H1 (cell line): ENCODE measurements around the gene LGALS8. TPM values are rescaled to one million over a fixed set of nuclear protein-coding genes. Genes with fewer than 3 reads are reported as not detected.

Experiments used
- CTCF ChIA-PET: fragments of 300-600 bp; sonication (Branson Sonifier 250); formaldehyde crosslinking; loops from one replicate; lab custom pipeline; 2021; ENCODE audit not compliant: partially characterized antibody; lab: Charles Lee
- POLR2A ChIA-PET: fragments of 300-600 bp; sonication (Branson Sonifier 250); formaldehyde crosslinking; loops from one replicate; lab custom pipeline; 2021; ENCODE audit warnings: inconsistent platforms; ENCODE audit not compliant: partially characterized antibody; lab: Charles Lee
- DNase-seq, 2 experiments: peaks; one replicate each; pipeline versions ENCODE4 v3.0.0 to v3.0.0-alpha.2; 2010 to 2022; ENCODE audit warnings: low spot score in 2 of 2, low read depth in 1 of 2, mixed read lengths in 1 of 2
- FAIRE-seq: peaks from 2 replicates; lab custom pipeline; 2011; peaks lifted over from hg19 to GRCh38; lab: Jason Lieb, UNC
- H2AFZ ChIP-seq: 2 replicates; pipeline ENCODE4 v1.8.1; 2012; ENCODE audit warnings: low read length, inconsistent platforms
- H2AK5ac ChIP-seq: 2 replicates; pipeline ENCODE4 v1.6.1; 2013; ENCODE audit warnings: low read depth, low read length
- H2BK120ac ChIP-seq: replicated peaks from 2 replicates; pipeline ENCODE3; 2013; ENCODE audit warnings: low read depth, low read length, inconsistent platforms
- H2BK12ac ChIP-seq: 2 replicates; pipeline ENCODE4 v1.6.1; 2013; ENCODE audit warnings: low read depth, low read length
- H2BK15ac ChIP-seq: 2 replicates; pipeline ENCODE4 v1.6.1; 2013; ENCODE audit warnings: low read length
- H2BK20ac ChIP-seq: 2 replicates; pipeline ENCODE4 v1.6.1; 2013; ENCODE audit warnings: low read length
- H2BK5ac ChIP-seq: 2 replicates; pipeline ENCODE4 v1.6.1; 2013; ENCODE audit warnings: low read depth, low read length
- H3K14ac ChIP-seq: 2 replicates; pipeline ENCODE4 v1.6.1; 2013; ENCODE audit warnings: inconsistent platforms; ENCODE audit not compliant: insufficient read length
- H3K18ac ChIP-seq: 2 replicates; pipeline ENCODE4 v1.6.1; 2013; ENCODE audit warnings: low read length; ENCODE audit errors: extremely low read depth
- H3K23ac ChIP-seq: 2 replicates; pipeline ENCODE4 v1.6.1; 2013; ENCODE audit warnings: inconsistent platforms; ENCODE audit not compliant: insufficient read length
- H3K23me2 ChIP-seq: 2 replicates; pipeline ENCODE4 v1.6.1; 2013; ENCODE audit warnings: low read depth, low read length
- H3K27ac ChIP-seq: 2 replicates; pipeline ENCODE4 v1.6.1; 2011; ENCODE audit warnings: low read depth, low read length, inconsistent platforms
- H3K27me3 ChIP-seq, 4 experiments: replicated peaks in 1 of 4; 1 replicate in 1 of 4; 2 replicates in 3 of 4; pipeline versions ENCODE4 v1.6.1 to v1.8.1; 2011 to 2013; ENCODE audit warnings: low read length in 3 of 4, mild to moderate bottlenecking in 3 of 4, inconsistent platforms in 2 of 4, mixed read lengths in 2 of 4, moderate library complexity in 1 of 4; ENCODE audit not compliant: control insufficient read depth in 3 of 4, insufficient read depth in 3 of 4; ENCODE audit errors: extremely low read depth in 1 of 4
- H3K36me3 ChIP-seq, 4 experiments: 2 replicates each; pipeline versions ENCODE4 v1.6.1 to v1.8.1; 2011 to 2013; ENCODE audit warnings: mild to moderate bottlenecking in 4 of 4, low read length in 3 of 4, moderate library complexity in 2 of 4, control low read depth in 1 of 4, inconsistent platforms in 1 of 4; ENCODE audit not compliant: insufficient read depth in 4 of 4, control insufficient read depth in 2 of 4
- H3K4ac ChIP-seq: replicated peaks from 2 replicates; pipeline ENCODE3; 2013; ENCODE audit warnings: low read length, low read depth, mixed read lengths, inconsistent platforms; ENCODE audit not compliant: insufficient read length
- H3K4me1 ChIP-seq, 4 experiments: replicated peaks in 1 of 4; 1 replicate in 1 of 4; 2 replicates in 3 of 4; pipeline versions ENCODE4 v1.6.1 to v1.8.1; 2011 to 2013; ENCODE audit warnings: low read length in 3 of 4, inconsistent platforms in 2 of 4, mixed read lengths in 1 of 4; ENCODE audit not compliant: insufficient read depth in 4 of 4, control insufficient read depth in 3 of 4
- H3K4me2 ChIP-seq, 2 experiments: 2 replicates each; pipeline versions ENCODE4 v1.6.1 to v1.8.1; 2011 to 2013; ENCODE audit warnings: low read depth in 2 of 2, low read length in 2 of 2, control low read depth in 1 of 2, inconsistent platforms in 1 of 2, mild to moderate bottlenecking in 1 of 2; ENCODE audit not compliant: insufficient read depth in 1 of 2
- H3K4me3 ChIP-seq, 4 experiments: fragments of 200-600, 300-600 bp in 1 of 4; sonication (generic), shearing (Covaris generic), sonication (Bioruptor Twin) in 1 of 4; 2 replicates each; pipeline versions ENCODE4 v1.5.1 to v1.8.1; 2011 to 2016; ENCODE audit warnings: low read length in 4 of 4, low read depth in 3 of 4, control low read depth in 2 of 4, inconsistent platforms in 2 of 4, mild to moderate bottlenecking in 2 of 4, mixed read lengths in 1 of 4, moderate library complexity in 1 of 4; ENCODE audit not compliant: insufficient read depth in 2 of 4; ENCODE audit errors: extremely low read depth in 1 of 4
- H3K56ac ChIP-seq: replicated peaks from 2 replicates; pipeline ENCODE3; 2013; ENCODE audit warnings: low read depth, mild to moderate bottlenecking, mixed read lengths, low read length, inconsistent platforms; ENCODE audit not compliant: insufficient read length
- H3K79me1 ChIP-seq: 2 replicates; pipeline ENCODE4 v1.6.1; 2013; ENCODE audit warnings: low read depth, low read length, control low read depth
- H3K79me2 ChIP-seq, 2 experiments: 2 replicates each; pipeline versions ENCODE4 v1.6.1 to v1.8.1; 2012 to 2013; ENCODE audit warnings: low read length in 2 of 2, mild to moderate bottlenecking in 2 of 2, inconsistent platforms in 1 of 2; ENCODE audit not compliant: insufficient read depth in 2 of 2, control insufficient read depth in 1 of 2
- H3K9ac ChIP-seq, 4 experiments: replicated peaks in 1 of 4; 1 replicate in 1 of 4; 2 replicates in 3 of 4; pipeline versions ENCODE4 v1.6.1 to v1.8.1; 2011 to 2013; ENCODE audit warnings: low read depth in 3 of 4, low read length in 3 of 4, control low read depth in 2 of 4, mild to moderate bottlenecking in 2 of 4, moderate library complexity in 2 of 4, inconsistent platforms in 1 of 4; ENCODE audit errors: extremely low read depth in 1 of 4
- H3K9me3 ChIP-seq, 2 experiments: 2 replicates each; pipeline versions ENCODE4 v1.6.1 to v1.8.1; 2012 to 2013; ENCODE audit warnings: mild to moderate bottlenecking in 2 of 2, moderate library complexity in 2 of 2, control low read depth in 1 of 2, inconsistent platforms in 1 of 2, low read depth in 1 of 2, low read length in 1 of 2, mixed read lengths in 1 of 2; ENCODE audit not compliant: insufficient read depth in 2 of 2
- H4K20me1 ChIP-seq, 2 experiments: replicated peaks in 1 of 2; 2 replicates each; pipeline versions ENCODE3 to v1.8.1; 2011 to 2013; ENCODE audit warnings: inconsistent platforms in 2 of 2, low read length in 2 of 2, mild to moderate bottlenecking in 1 of 2; ENCODE audit not compliant: insufficient read depth in 2 of 2, control insufficient read depth in 1 of 2
- H4K5ac ChIP-seq: 2 replicates; pipeline ENCODE4 v1.6.1; 2013; ENCODE audit warnings: low read length, low read depth, mixed read lengths, inconsistent platforms; ENCODE audit not compliant: insufficient read length
- H4K8ac ChIP-seq: 2 replicates; pipeline ENCODE4 v1.8.0; 2013; ENCODE audit warnings: mild to moderate bottlenecking, moderate library complexity, low read length, inconsistent platforms; ENCODE audit not compliant: insufficient read depth; ENCODE audit errors: extremely low read depth
- H4K91ac ChIP-seq: replicated peaks from 2 replicates; pipeline ENCODE3; 2013; ENCODE audit warnings: low read length, mixed read lengths, inconsistent platforms; ENCODE audit not compliant: insufficient read length
- ASH2L ChIP-seq: fragments of 200-600, 300-600 bp; sonication (generic); IDR thresholded peaks from one replicate; pipeline ENCODE4 v1.7.1; 2017; ENCODE audit warnings: low read length
- ATF3 ChIP-seq: IDR thresholded peaks from 2 replicates; pipeline ENCODE4 v1.6.1; 2011; ENCODE audit warnings: low read depth, mild to moderate bottlenecking, low read length; ENCODE audit not compliant: insufficient read depth
- BRCA1 ChIP-seq: IDR thresholded peaks from 2 replicates; pipeline ENCODE4 v1.6.1; 2012; ENCODE audit warnings: low read depth, low read length, improper control_type of control experiment
- CHD1 ChIP-seq: IDR thresholded peaks from 2 replicates; pipeline ENCODE4 v1.6.1; 2012; ENCODE audit warnings: low read depth, low read length, improper control_type of control experiment
- CTBP2 ChIP-seq: IDR thresholded peaks from 2 replicates; pipeline ENCODE4 v1.7.0; 2011; ENCODE audit warnings: borderline replicate concordance, mild to moderate bottlenecking, moderate library complexity, mixed read lengths, low read length; ENCODE audit not compliant: insufficient read depth, insufficient read length
- EP300 ChIP-seq, 2 experiments: IDR thresholded peaks; 1 replicate in 1 of 2; 2 replicates in 1 of 2; pipeline ENCODE4 v1.6.1; 2011 to 2012; ENCODE audit warnings: low read depth in 2 of 2, low read length in 2 of 2, mild to moderate bottlenecking in 2 of 2, borderline replicate concordance in 1 of 2, inconsistent platforms in 1 of 2, moderate library complexity in 1 of 2
- HDAC6 ChIP-seq: IDR thresholded peaks from one replicate; pipeline ENCODE4 v1.7.1; 2012; ENCODE audit warnings: low read depth, mild to moderate bottlenecking, inconsistent platforms, low read length, moderate library complexity
- KDM4A ChIP-seq: IDR thresholded peaks from one replicate; pipeline ENCODE4 v1.7.1; 2012; ENCODE audit warnings: low read depth, mild to moderate bottlenecking, moderate library complexity, low read length, inconsistent platforms; ENCODE audit not compliant: severe bottlenecking
- RXRA ChIP-seq: IDR thresholded peaks from 2 replicates; pipeline ENCODE4 v1.6.1; 2011; ENCODE audit warnings: low read depth, mild to moderate bottlenecking, low read length, moderate library complexity; ENCODE audit not compliant: insufficient read depth
- SIX5 ChIP-seq: IDR thresholded peaks from 2 replicates; pipeline ENCODE4 v1.6.1; 2011; ENCODE audit warnings: mild to moderate bottlenecking, low read depth, low read length
- SP1 ChIP-seq: IDR thresholded peaks from 2 replicates; pipeline ENCODE4 v1.6.1; 2011; ENCODE audit warnings: low read depth, low read length
- SUZ12 ChIP-seq: fragments of 200-600 bp; sonication (generic); IDR thresholded peaks from 2 replicates; pipeline ENCODE4 v1.6.1; 2012; ENCODE audit warnings: mild to moderate bottlenecking, inconsistent platforms, low read length, moderate library complexity, mixed read lengths
- TEAD4 ChIP-seq: IDR thresholded peaks from 2 replicates; pipeline ENCODE4 v1.6.1; 2012; ENCODE audit warnings: low read depth, low read length, inconsistent platforms, mixed read lengths
- WGBS, 2 experiments: shearing (Covaris generic) in 1 of 2; methylation state at CpG; one replicate each; pipeline versions ENCODE4 v1.1.6 to v1.1.7; 2013 to 2015; ENCODE audit warnings: low lambda C conversion rate in 2 of 2, mixed read lengths in 2 of 2, inconsistent platforms in 1 of 2, low coverage in 1 of 2, missing lambda C conversion rate in 1 of 2; ENCODE audit not compliant: insufficient replicate concordance in 2 of 2, insufficient coverage in 1 of 2, insufficient read length in 1 of 2; ENCODE audit errors: extremely low coverage in 1 of 2, missing lambda C conversion rate in 1 of 2; 5-methylcytosine and 5-hydroxymethylcytosine counted together
- polyA plus RNA-seq, 7 experiments: library from polyadenylated mRNA; depleted of rRNA in 3 of 7; stranded (reverse) in 5 of 7; unstranded in 2 of 7; fragments of >200 nt in 5 of 7; fragments of 200-250 nt in 2 of 7; gene quantifications; 1 replicate in 5 of 7; 2 replicates in 1 of 7; 4 replicates in 1 of 7; pipeline versions ENCODE4 v1.2.1 to v1.2.3, GENCODE V29; 2011 to 2013; ENCODE audit warnings: missing spikeins in 2 of 7, mixed read lengths in 2 of 7
- total RNA-seq: library from RNA; stranded (reverse); fragmentation: NEBNext Ultra II Directional; extraction: Animal tissue kit (Norgen Biotek cat#: 25700); gene quantifications from 2 replicates; pipeline ENCODE4 v1.2.1, GENCODE V29; 2021

LGALS8 gene
- total and polyA plus RNA-seq, 2 of the 8 experiments (the other 6 are each of a cell fraction or from before 2014, with no cell fraction given), result 7.2 to 11.6 TPM

- Histone ChIP-seq H3K4me2 (no peak overlapping the region), H3K4me1 (peaks cover 0 to 7% (median 3%) of the 10 kb centered on the region in 4 experiments; a peak in 4 of 7 replicates), H3K4ac (no peak overlapping the region), H3K27ac (no peak overlapping the region), H3K27me3 (no peaks in the 10 kb centered on the region), H3K23ac (no peak overlapping the region), H3K79me2 (no peaks in the 10 kb centered on the region), H2BK15ac (no peak overlapping the region), H2BK12ac (no peak overlapping the region), H2AFZ (no peak overlapping the region), H3K23me2 (no peaks in the 10 kb centered on the region), H3K4me3 (no peak overlapping the region), H3K9ac (no peak overlapping the region), H3K14ac (no peak overlapping the region), H2BK20ac (no peak overlapping the region), H3K18ac (no peak overlapping the region), H2AK5ac (no peak overlapping the region), H4K91ac (no peak overlapping the region), H4K5ac (no peak overlapping the region), H3K56ac (no peak overlapping the region), H4K20me1 (no peaks in the 10 kb centered on the region), H4K8ac (no peak overlapping the region), H3K36me3 (no peaks in the 10 kb centered on the region; a peak in 1 of 8 replicates), H2BK5ac (no peak overlapping the region), H2BK120ac (no peak overlapping the region), H3K79me1 (no peaks in the 10 kb centered on the region), H3K9me3 (no peaks in the 10 kb centered on the region)
- FAIRE-seq (no peak), DNase-seq (no peak)
- ChIA-PET CTCF (interaction anchor here (0.6 to 1.6 kb wide), 5 partner anchors 12 to 348 kb away, joined by 3 to 6 read pairs (median 3); no protein-coding TSS in a partner anchor), POLR2A (no interaction called here)
- 91% methylated on average over 8 of the region's 14 CpGs; no CpG with 5 or more reads in 1 of the 2 experiments for WGBS, 2 experiments
- TF ChIP-seq SUZ12 (no peak), ASH2L (no peak), CHD1 (no peak), ATF3 (no peak), RXRA (no peak), HDAC6 (no peak), SP1 (no peak), TEAD4 (no peak), KDM4A (no peak), CTBP2 (no peak), EP300 (IDR thresholded peaks at IDR 0.05; ENCODE audit: borderline replicate concordance in 1 of 2, low read depth in 2 of 2, low read length in 2 of 2) (no peak), SIX5 (no peak), BRCA1 (no peak)
These were observed 39.3 kb upstream of the LGALS8 start for GRCh38 chr1:236484310-236484971.
